Activated CD8-positive, alpha-beta T cell treated with anti-CD3 and anti-CD28 coated beads for 36 hours (primary cell): ENCODE measurements around the gene ANKRD40. TPM values are rescaled to one million over a fixed set of nuclear protein-coding genes. Genes with fewer than 3 reads are reported as not detected.

Source experiments
- ATAC-seq: fragments of 200-7000 bp; cut with Tn5 transposase; one replicate; pipeline ENCODE4 v1.10.0; 2021; ENCODE audit warnings: mild to moderate bottlenecking, moderate library complexity
- CTCF ChIA-PET: fragments of 350-600 bp; sonication (Branson Sonifier 250); formaldehyde crosslinking; loops from one replicate; lab custom pipeline; 2021; ENCODE audit warnings: antibody characterized with exemption; lab: Charles Lee
- POLR2A ChIA-PET: fragments of 350-600 bp; sonication (Branson Sonifier 250); formaldehyde crosslinking; loops from one replicate; lab custom pipeline; 2021; ENCODE audit warnings: antibody characterized with exemption; lab: Charles Lee
- DNase-seq: peaks from one replicate; pipeline ENCODE4 v3.0.0-alpha.2; 2020
- H3K27ac Mint-ChIP-seq: one replicate; pipeline ENCODE4 v1.8.0; 2021; ENCODE audit warnings: mild to moderate bottlenecking, mixed read lengths
- H3K27me3 Mint-ChIP-seq: one replicate; pipeline ENCODE4 v1.8.0; 2021; ENCODE audit warnings: mixed read lengths
- H3K36me3 Mint-ChIP-seq: one replicate; pipeline ENCODE4 v1.8.0; 2021; ENCODE audit warnings: low read depth, mixed read lengths
- H3K4me1 Mint-ChIP-seq: one replicate; pipeline ENCODE4 v1.8.0; 2021; ENCODE audit warnings: low read depth, mixed read lengths
- H3K4me3 Mint-ChIP-seq: one replicate; pipeline ENCODE4 v1.8.0; 2021; ENCODE audit warnings: mild to moderate bottlenecking, moderate library complexity, mixed read lengths
- H3K9me3 Mint-ChIP-seq: one replicate; pipeline ENCODE4 v1.8.0; 2021; ENCODE audit warnings: mixed read lengths
- CTCF ChIP-seq: fragments of 200-600 bp; IDR thresholded peaks from one replicate; pipeline ENCODE4 v1.8.0; 2022; ENCODE audit warnings: antibody characterized with exemption, mild to moderate bottlenecking
- intact Hi-C: fragments of 100-400 bp; cut with micrococcal nuclease; formaldehyde crosslinking; loops from one replicate; pipeline ENCODE4 v1.10.0; 2022
- total RNA-seq, 2 experiments: library from RNA; stranded (reverse); gene quantifications; one replicate each; pipeline ENCODE4 v1.2.3, GENCODE V29; 2021

ANKRD40 gene
- total RNA-seq, 2 experiments from 2014 or later, result 26.3 to 27.3 TPM

- H3K27ac Mint-ChIP-seq, result no peak overlapping the region
- CTCF ChIA-PET, result interaction anchor here (0.7 to 1.1 kb wide), 2 partner anchors 24 to 171 kb away, joined by 3 to 4 read pairs; no protein-coding TSS in a partner anchor
- no peak for DNase-seq
- no peak overlapping the region for H3K4me3 Mint-ChIP-seq
- no peaks in the 10 kb centered on the region for H3K4me1 Mint-ChIP-seq
- no peaks in the 10 kb centered on the region for H3K36me3 Mint-ChIP-seq
- no peaks in the 10 kb centered on the region for H3K9me3 Mint-ChIP-seq
- intact Hi-C loops, result no loop called here
- ATAC-seq, result no peak
- POLR2A ChIA-PET, result interaction anchor here (0.6 kb wide), 1 partner anchor 38 kb away, joined by 4 read pairs; no protein-coding TSS in a partner anchor
- no peaks in the 10 kb centered on the region for H3K27me3 Mint-ChIP-seq
- TF ChIP-seq CTCF, result no peak
Measured at GRCh38 chr17:50653738-50654137, 54.0 kb downstream of the ANKRD40 start.

- ChIA-PET POLR2A (no interaction called here), CTCF (interaction anchor here (1.2 to 2.5 kb wide), 2 partner anchors 10 to 132 kb away, joined by 6 to 7 read pairs; no protein-coding TSS in a partner anchor)
- no peaks in the 10 kb centered on the region for H3K27me3 Mint-ChIP-seq
- TF ChIP-seq CTCF, result no peak
- H3K27ac Mint-ChIP-seq, result no peak overlapping the region
- H3K4me1 Mint-ChIP-seq, result no peaks in the 10 kb centered on the region
- no peaks in the 10 kb centered on the region for H3K36me3 Mint-ChIP-seq
- no peak for DNase-seq
- no peaks in the 10 kb centered on the region for H3K9me3 Mint-ChIP-seq
- no peak for ATAC-seq
- intact Hi-C loops, result no loop called here
- H3K4me3 Mint-ChIP-seq, result no peak overlapping the region
Measured at GRCh38 chr17:50651661-50652060, 56.1 kb downstream of the ANKRD40 start.

- CTCF ChIA-PET, result no interaction called here
- H3K27ac Mint-ChIP-seq, result no peak overlapping the region
- POLR2A ChIA-PET, result interaction anchor here (1.2 kb wide), 1 partner anchor 11 kb away, joined by 3 read pairs; no protein-coding TSS in a partner anchor
- DNase-seq, result no peak
- no peak for TF ChIP-seq CTCF
- no peaks in the 10 kb centered on the region for H3K27me3 Mint-ChIP-seq
- H3K36me3 Mint-ChIP-seq, result no peaks in the 10 kb centered on the region
- no peak for ATAC-seq
- intact Hi-C loops, result no loop called here
- H3K4me1 Mint-ChIP-seq, result no peaks in the 10 kb centered on the region
- H3K4me3 Mint-ChIP-seq, result no peak overlapping the region
- no peaks in the 10 kb centered on the region for H3K9me3 Mint-ChIP-seq
Measured at GRCh38 chr17:50649042-50649908, 58.4 kb downstream of the ANKRD40 start.

GRCh38 chr17:50647187-50647586 is 60.5 kb downstream of the ANKRD40 start:
- Mint-ChIP-seq H3K27me3 (no peaks in the 10 kb centered on the region), H3K9me3 (no peaks in the 10 kb centered on the region), H3K4me3 (no peak overlapping the region), H3K36me3 (no peaks in the 10 kb centered on the region), H3K27ac (no peak overlapping the region), H3K4me1 (no peaks in the 10 kb centered on the region)
- DNase-seq (no peak), ATAC-seq (no peak)
- intact Hi-C loops, result no loop called here
- ChIA-PET CTCF (interaction anchor here (0.8 to 1.4 kb wide), 4 partner anchors 10 to 21 kb away, joined by 3 to 6 read pairs (median 3); no protein-coding TSS in a partner anchor), POLR2A (no interaction called here)
- TF ChIP-seq CTCF, result no peak
